HUES6 (cell line): ENCODE measurements around the gene C2orf49.

Experiments used
- H3K27ac ChIP-seq: 2 replicates; pipeline ENCODE4 v1.7.0; 2013; ENCODE audit warnings: low read depth, mild to moderate bottlenecking, low read length, inconsistent platforms
- H3K27me3 ChIP-seq: 2 replicates; pipeline ENCODE4 v1.6.1; 2013; ENCODE audit warnings: low read length; ENCODE audit not compliant: control insufficient read depth, insufficient read depth
- H3K36me3 ChIP-seq: 2 replicates; pipeline ENCODE4 v1.6.1; 2013; ENCODE audit warnings: low read length; ENCODE audit not compliant: control insufficient read depth, insufficient read depth
- H3K4me1 ChIP-seq: 2 replicates; pipeline ENCODE4 v1.6.1; 2013; ENCODE audit warnings: low read length; ENCODE audit not compliant: control insufficient read depth, insufficient read depth
- H3K4me3 ChIP-seq: 2 replicates; pipeline ENCODE4 v1.5.1; 2013; ENCODE audit warnings: low read depth, low read length
- H3K9ac ChIP-seq: one replicate; pipeline ENCODE4 v1.6.1; 2013; ENCODE audit warnings: mild to moderate bottlenecking, low read length
- H3K9me3 ChIP-seq: 2 replicates; pipeline ENCODE4 v1.6.1; 2013; ENCODE audit warnings: low read depth, low read length; ENCODE audit not compliant: control insufficient read depth, insufficient read depth

Gene C2orf49

DNA sequence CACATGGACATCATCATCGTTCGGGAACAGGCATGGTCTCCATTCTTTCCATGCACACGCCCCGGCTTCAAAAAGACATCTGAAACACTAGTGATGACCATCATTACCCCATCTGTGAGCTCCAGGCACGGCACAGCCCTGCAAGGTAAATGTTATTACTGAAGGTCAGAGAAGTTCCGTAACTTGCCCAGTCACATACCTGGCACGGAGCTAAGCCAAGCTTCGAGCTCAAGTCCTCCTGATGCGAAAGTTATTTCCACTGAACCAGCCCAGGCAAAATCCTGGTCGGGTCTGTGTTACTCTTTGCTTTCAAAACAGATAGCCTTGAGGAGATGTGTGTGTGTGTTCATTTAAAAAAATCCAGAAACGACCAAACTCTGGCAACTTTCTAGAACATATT is 38.7 kb downstream of the C2orf49 start:
- Histone ChIP-seq H3K36me3 (peaks cover 47% of the 10 kb centered on the region), H3K27ac (no peak overlapping the region), H3K9ac (no peak overlapping the region)

DNA sequence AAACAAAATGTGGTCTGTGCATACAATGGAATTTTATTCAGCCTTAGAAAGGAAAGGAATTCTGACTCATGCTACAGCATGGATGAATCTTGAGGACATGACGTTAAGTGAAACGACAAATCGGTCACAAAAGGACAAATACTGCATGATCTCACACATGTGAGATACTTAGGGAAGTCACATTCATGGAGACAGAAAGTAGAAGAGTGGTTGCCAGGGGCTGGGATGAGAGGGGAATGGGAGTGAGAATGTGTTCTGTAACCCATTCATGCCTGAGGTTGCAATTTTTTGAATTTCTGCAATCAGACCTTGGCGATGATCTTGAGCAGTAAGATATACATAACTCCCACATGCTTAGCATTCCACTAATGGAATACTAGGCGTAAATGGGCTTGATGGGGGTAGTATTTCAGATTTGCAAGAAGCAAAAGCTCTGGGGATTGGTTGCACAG is 39.5 kb downstream of the C2orf49 start:
- no peaks in the 10 kb centered on the region for H3K4me1 ChIP-seq
- H3K9ac ChIP-seq = no peak overlapping the region
- H3K9me3 ChIP-seq = no peaks in the 10 kb centered on the region
- peaks cover 44% of the 10 kb centered on the region for H3K36me3 ChIP-seq
- no peaks in the 10 kb centered on the region for H3K27me3 ChIP-seq
- H3K4me3 ChIP-seq = no peak overlapping the region
- no peak overlapping the region for H3K27ac ChIP-seq

More for the DNA sequence above, 38.7 kb downstream of the C2orf49 start:
- H3K27me3 ChIP-seq = no peaks in the 10 kb centered on the region
- H3K9me3 ChIP-seq = no peaks in the 10 kb centered on the region
- no peaks in the 10 kb centered on the region for H3K4me1 ChIP-seq
- H3K4me3 ChIP-seq = no peak overlapping the region

DNA sequence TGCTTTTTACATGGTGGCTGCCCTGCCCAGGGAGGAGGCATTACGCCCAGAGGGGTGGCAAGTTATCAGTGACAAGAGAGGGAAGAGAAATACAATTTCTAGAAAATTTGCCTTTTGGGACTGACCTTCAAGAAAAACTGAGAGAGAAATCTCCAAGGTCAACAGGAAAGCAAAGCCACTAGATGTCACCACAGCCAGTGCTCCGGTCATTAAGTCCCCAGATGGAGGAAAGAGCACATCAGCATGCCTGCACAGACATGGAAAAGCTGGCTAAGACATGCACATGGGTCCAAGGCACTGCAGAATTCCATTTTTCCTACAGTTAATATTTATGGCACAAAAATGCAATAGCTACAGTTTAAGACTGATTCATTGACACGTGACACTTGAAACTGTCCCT is 40.5 kb downstream of the C2orf49 start:
- Histone ChIP-seq H3K9ac (no peak overlapping the region), H3K36me3 (peaks cover 43% of the 10 kb centered on the region), H3K27me3 (no peaks in the 10 kb centered on the region), H3K9me3 (no peaks in the 10 kb centered on the region), H3K4me1 (no peaks in the 10 kb centered on the region), H3K4me3 (no peak overlapping the region), H3K27ac (no peak overlapping the region)

- no peak overlapping the region for H3K9ac ChIP-seq
- H3K4me3 ChIP-seq = no peak overlapping the region
- H3K27me3 ChIP-seq = no peaks in the 10 kb centered on the region
- H3K36me3 ChIP-seq = peaks cover 42% of the 10 kb centered on the region
- H3K9me3 ChIP-seq = no peaks in the 10 kb centered on the region
- no peaks in the 10 kb centered on the region for H3K4me1 ChIP-seq
- H3K27ac ChIP-seq = no peak overlapping the region
Observed at GRCh38 chr2:105378276-105378840, 41.0 kb downstream of the C2orf49 start.

GRCh38 chr2:105378921-105379383 is 41.6 kb downstream of the C2orf49 start:
- no peak overlapping the region for H3K9ac ChIP-seq

DNA sequence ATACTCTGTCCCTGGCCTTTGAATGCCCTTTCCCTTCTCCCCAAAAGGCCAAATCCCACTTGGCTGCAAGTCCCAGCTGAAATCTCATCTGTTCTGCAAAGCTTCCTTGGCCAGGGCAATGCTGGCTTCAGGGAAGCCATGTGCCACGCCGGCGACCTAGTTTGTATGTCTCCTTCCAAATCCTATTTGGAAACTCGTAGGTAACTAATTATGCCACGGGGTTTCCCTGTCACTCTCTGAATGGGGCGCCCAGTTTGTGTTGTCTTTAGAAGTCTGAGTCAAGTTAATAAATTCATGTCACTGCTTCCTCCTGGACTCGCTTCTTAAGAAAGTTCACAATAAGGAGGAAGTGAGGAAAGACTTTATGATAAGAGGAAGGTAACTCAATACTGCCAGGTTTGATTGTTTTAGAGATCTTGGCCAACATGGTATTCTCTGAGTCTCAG is 42.4 kb downstream of the C2orf49 start:
- peaks cover 44% of the 10 kb centered on the region for H3K36me3 ChIP-seq
- no peaks in the 10 kb centered on the region for H3K4me1 ChIP-seq
- H3K27me3 ChIP-seq = no peaks in the 10 kb centered on the region
- no peak overlapping the region for H3K9ac ChIP-seq
- no peak overlapping the region for H3K4me3 ChIP-seq
- no peaks in the 10 kb centered on the region for H3K9me3 ChIP-seq
- H3K27ac ChIP-seq = no peak overlapping the region

More at GRCh38 chr2:105378921-105379383, 41.6 kb downstream of the C2orf49 start:
- peaks cover 42% of the 10 kb centered on the region for H3K36me3 ChIP-seq
- no peaks in the 10 kb centered on the region for H3K27me3 ChIP-seq
- H3K9me3 ChIP-seq = no peaks in the 10 kb centered on the region
- H3K4me1 ChIP-seq = no peaks in the 10 kb centered on the region
- no peak overlapping the region for H3K4me3 ChIP-seq
- no peak overlapping the region for H3K27ac ChIP-seq

- Histone ChIP-seq H3K36me3 (peaks cover 44% of the 10 kb centered on the region), H3K4me1 (no peaks in the 10 kb centered on the region), H3K4me3 (no peak overlapping the region), H3K27me3 (no peaks in the 10 kb centered on the region), H3K9me3 (no peaks in the 10 kb centered on the region), H3K27ac (no peak overlapping the region), H3K9ac (no peak overlapping the region)
Observed at GRCh38 chr2:105380432-105381100, 43.2 kb downstream of the C2orf49 start.

- no peak overlapping the region for H3K4me3 ChIP-seq
- no peaks in the 10 kb centered on the region for H3K27me3 ChIP-seq
- no peak overlapping the region for H3K9ac ChIP-seq
- H3K27ac ChIP-seq = no peak overlapping the region
- H3K36me3 ChIP-seq = peaks cover 45% of the 10 kb centered on the region
- no peaks in the 10 kb centered on the region for H3K4me1 ChIP-seq
- H3K9me3 ChIP-seq = no peaks in the 10 kb centered on the region
Observed at GRCh38 chr2:105381101-105381668, 43.8 kb downstream of the C2orf49 start.

DNA sequence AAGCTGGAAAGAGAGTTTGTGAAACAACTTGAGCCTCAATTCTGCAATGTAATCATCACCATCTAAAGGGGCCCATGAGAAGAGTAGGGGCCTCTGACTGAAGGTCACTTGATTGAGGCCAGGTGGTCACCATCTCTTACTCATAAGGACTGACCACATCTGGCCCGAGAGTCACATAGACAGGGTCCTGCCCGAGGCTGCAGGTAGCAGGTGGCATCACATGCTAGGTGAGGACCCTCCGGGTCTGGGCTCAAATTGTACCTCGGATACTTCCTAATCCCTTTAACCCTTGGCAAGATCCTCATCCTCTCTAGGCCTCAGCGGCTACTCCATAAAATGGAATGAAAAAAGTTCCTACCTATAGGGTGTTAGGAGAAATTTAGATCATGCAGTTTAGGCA is 44.8 kb downstream of the C2orf49 start:
- H3K9me3 ChIP-seq = no peaks in the 10 kb centered on the region
- no peaks in the 10 kb centered on the region for H3K4me1 ChIP-seq
- peaks cover 47% of the 10 kb centered on the region for H3K36me3 ChIP-seq
- H3K9ac ChIP-seq = no peak overlapping the region
- no peak overlapping the region for H3K27ac ChIP-seq
- H3K27me3 ChIP-seq = no peaks in the 10 kb centered on the region
- no peak overlapping the region for H3K4me3 ChIP-seq

DNA sequence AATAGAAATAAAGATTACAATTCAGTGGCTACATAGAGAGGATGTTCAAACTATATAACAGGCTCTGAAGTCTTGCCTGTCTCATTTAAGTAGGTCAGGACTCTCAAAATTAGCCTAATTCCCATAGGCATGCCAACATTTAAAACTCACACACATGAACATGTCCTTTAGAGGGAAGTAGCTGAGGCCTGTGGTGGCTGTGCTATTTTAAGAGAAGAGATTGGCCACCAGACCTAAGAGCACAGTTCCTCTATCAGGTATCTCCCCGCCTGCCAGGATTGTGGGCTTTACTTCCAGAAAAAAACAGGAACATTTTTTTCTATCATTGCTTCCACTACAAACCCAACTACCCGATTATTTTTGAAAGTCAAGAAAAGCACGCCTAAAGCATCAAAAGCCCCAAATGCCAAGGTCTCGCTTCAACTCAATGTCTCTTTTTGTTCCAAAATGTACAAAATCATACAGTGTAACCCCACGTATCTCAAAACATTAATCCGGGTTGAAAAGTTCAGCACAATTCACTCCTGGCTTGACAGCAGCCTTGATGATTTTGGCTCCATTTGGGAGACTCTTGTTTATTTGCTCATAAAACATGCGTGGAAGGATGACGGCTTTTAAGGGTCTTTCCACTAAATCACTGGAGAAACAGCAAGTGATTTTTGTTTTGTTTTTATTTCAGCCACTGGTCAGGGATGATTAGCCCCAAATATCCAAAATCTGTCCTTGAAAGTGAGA is 46.3 kb downstream of the C2orf49 start:
- Histone ChIP-seq H3K27me3 (no peaks in the 10 kb centered on the region), H3K4me3 (no peak overlapping the region), H3K4me1 (no peaks in the 10 kb centered on the region), H3K9me3 (no peaks in the 10 kb centered on the region), H3K9ac (no peak overlapping the region), H3K36me3 (peaks cover 47% of the 10 kb centered on the region), H3K27ac (no peak overlapping the region)

- H3K27me3 ChIP-seq = no peaks in the 10 kb centered on the region
- no peaks in the 10 kb centered on the region for H3K4me1 ChIP-seq
- no peak overlapping the region for H3K4me3 ChIP-seq
- H3K27ac ChIP-seq = no peak overlapping the region
- H3K36me3 ChIP-seq = peaks cover 50% of the 10 kb centered on the region
- H3K9me3 ChIP-seq = no peaks in the 10 kb centered on the region
- no peak overlapping the region for H3K9ac ChIP-seq
Observed at GRCh38 chr2:105384216-105384615, 46.9 kb downstream of the C2orf49 start.
